Daoy (cell line): Measurements from ENCODE around the gene ARHGEF7. TPM values are rescaled to one million over a fixed set of nuclear protein-coding genes. Genes with fewer than 3 reads are reported as not detected.

Experiments
- DNase-seq: peaks from one replicate; pipeline ENCODE4 v3.0.0-alpha.2; 2015; ENCODE audit warnings: low read depth
- total RNA-seq: library from RNA; depleted of rRNA; stranded (reverse); fragments of >200 nt; shearing (Covaris generic); gene quantifications from 2 replicates; pipeline ENCODE4 v1.2.3, GENCODE V29; 2014

ARHGEF7 gene
- total RNA-seq, 1 experiment from 2014 or later: 12.6 TPM

- DNase-seq: no peak
Measured at GRCh38 chr13:111111376-111111937, 3.7 kb upstream of the ARHGEF7 start.

- DNase-seq: no peak
Measured at GRCh38 chr13:111112196-111112595, 2.9 kb upstream of the ARHGEF7 start.

DNA sequence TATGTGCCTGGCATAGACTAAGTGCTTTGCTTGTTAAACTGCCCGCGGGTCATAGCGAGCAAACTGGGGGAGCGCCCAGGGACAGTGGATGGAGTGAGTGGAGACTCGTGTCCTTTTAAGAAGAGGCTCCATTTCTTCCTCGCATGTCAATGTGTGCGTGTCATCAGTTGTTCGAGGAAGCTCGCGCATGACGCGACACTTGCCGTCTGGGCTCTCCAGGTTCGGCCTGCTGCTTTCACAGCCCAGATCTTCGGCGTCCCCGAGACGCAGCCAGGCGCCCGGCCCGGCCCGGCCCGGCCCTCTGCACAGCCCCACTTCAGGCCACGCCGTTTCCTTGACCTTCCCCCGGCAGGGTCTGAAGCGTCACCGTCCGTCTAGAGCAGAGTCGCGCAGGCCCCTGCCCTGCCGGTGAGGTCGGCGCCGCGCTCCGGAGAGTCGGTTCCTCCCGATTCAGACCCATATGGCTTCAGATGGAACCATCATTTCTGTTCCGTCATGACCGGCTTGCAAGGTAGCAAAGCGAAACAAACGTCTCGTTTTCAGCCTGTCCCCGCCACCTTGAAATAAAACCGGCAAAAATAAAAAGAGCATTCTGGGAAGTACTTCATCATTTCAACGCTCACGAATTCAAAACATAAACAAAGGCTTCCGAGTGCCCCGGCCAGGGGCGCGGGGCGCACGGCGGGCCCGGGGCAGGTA lies 599 bp upstream of the ARHGEF7 start:
- DNase-seq: peak; percentile 25

GRCh38 chr13:111115965-111116521 lies 933 bp downstream of the ARHGEF7 start:
- DNase-seq: peak; percentile 80

DNA sequence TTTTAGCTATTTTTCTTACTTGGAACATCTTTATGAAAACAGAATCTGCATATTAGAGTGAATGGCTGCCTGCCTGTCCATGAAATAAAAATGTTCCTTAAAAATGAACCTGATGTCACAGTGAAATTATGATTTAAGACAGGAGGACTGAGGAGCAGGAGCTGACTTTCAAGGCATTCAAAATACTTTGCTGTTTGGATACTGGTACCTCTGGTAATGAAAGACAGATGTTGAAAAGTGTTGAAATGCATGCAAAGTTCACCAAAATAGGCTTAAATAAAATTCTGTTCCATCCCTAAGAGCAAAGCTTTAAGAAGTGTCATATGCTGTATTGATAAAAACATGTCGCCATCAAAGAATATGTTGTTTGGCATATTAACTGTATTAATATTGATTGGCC lies 1.7 kb downstream of the ARHGEF7 start:
- no peak for DNase-seq

GRCh38 chr13:111117289-111117688 lies 2.2 kb downstream of the ARHGEF7 start:
- DNase-seq: no peak

GRCh38 chr13:111117961-111118360 lies 2.9 kb downstream of the ARHGEF7 start:
- no peak for DNase-seq

GRCh38 chr13:111118898-111119607 lies 3.9 kb downstream of the ARHGEF7 start:
- DNase-seq: no peak

DNA sequence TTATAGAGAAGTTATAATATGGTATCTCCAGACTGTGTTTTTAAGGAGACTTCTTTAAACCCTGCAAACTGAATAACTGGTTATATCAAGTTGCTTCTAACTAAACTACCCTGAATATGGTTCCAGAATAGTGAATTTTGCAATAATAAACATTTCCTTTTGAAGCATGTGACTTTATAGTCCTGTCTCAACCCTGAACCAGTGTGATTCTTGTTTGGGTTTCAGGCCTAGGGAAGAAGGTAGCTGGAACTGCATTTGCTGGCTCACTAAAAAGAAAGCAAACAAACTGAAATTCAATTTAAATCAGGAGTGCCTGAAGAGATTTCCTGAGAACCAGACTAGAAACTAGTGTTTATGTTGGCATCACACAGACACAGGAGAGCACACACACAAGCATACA lies 4.9 kb downstream of the ARHGEF7 start:
- no peak for DNase-seq

GRCh38 chr13:111120422-111120821 lies 5.3 kb downstream of the ARHGEF7 start:
- no peak for DNase-seq

DNA sequence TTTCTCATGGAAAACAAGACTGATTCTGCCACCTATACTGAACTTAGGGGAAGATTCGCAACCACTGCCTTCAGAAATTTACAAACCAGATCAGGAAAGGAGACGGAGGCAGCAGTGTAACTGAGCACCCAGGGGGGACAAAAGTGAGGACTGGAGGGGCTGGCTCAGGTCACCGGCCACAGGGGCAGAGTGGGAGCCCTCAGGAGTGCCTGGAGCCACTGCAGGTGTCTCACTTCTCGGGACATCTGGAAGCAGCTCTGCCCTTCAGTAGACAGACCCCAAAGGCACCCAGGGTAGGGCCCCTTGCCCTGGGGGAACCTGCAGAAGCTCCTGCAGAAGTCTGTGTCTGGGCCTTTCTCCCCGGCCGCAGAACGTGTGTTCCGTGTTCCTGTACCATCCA lies 5.8 kb downstream of the ARHGEF7 start:
- no peak for DNase-seq

GRCh38 chr13:111121506-111121905 lies 6.4 kb downstream of the ARHGEF7 start:
- no peak for DNase-seq

GRCh38 chr13:111122056-111122455 lies 6.9 kb downstream of the ARHGEF7 start:
- DNase-seq: no peak

DNA sequence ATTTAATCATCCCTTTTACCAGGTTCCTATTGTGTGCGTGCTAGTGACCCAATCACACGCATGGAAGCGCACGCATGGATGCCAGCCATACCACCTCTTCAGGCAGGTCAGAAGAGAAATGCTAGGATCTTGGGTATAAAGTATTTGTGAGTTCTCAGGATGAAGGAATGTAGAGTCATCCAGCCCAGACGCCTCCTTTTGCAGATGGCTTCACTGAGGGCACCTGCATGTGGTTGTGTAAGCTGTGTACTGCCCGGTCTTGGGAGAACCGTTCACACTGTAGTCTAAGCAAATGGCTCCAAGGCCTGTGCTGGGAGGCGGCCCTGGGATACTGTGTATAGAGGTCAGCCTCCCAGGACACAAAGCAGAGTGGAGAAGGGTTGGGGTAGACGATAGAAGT lies 7.5 kb downstream of the ARHGEF7 start:
- no peak for DNase-seq

- no peak for DNase-seq
Measured at GRCh38 chr13:111123221-111123620, 8.1 kb downstream of the ARHGEF7 start.

DNA sequence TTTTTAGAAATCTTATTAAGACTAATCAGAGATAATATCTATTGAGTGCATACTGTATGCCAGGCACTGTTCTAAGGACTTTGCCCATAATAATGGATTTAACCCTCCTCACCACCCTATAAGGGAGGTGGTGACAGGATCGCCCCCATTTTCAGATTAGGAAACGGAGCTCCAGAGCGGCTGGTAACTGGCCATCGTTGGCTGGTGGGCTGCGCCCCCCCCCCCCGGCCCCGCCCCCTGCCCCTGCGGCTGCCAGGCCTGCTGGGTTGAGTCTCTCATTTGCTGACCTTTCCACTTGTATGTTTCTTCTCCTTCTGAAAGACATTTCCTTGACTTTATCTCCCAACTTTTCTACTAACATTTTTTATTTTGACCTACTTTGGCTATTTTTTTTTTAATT lies 8.5 kb downstream of the ARHGEF7 start:
- no peak for DNase-seq

- DNase-seq: no peak
Measured at GRCh38 chr13:111126509-111126908, 11.4 kb downstream of the ARHGEF7 start.

DNA sequence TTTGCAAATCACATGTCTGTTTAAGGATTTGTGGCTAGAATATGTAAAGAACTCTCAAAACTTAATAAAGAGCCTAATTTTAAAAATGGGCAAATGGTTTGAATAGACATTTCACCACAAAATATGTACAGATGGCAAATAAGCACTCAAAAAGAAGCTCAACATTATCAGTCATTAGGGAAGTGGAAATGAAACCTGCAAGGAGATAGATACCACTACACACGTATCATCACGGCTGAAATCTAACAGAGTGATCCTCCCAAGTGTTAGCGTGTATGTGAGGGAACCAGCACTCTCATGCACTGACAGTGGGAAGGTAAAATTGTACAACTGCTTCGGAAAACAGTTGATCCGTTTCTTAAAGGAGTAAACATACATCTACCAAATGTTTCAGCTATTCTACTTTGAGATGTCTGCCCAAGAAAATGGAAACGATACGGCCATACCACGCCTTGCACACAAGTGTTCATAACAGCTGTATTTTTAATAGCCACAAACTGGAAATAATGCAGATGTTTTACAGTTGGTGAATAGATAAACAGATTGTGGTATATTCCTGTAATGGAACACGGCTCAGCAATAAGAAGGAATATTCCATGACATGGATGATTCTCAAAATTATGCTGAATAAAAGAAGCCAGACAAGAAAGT lies 14.5 kb downstream of the ARHGEF7 start:
- no peak for DNase-seq

DNA sequence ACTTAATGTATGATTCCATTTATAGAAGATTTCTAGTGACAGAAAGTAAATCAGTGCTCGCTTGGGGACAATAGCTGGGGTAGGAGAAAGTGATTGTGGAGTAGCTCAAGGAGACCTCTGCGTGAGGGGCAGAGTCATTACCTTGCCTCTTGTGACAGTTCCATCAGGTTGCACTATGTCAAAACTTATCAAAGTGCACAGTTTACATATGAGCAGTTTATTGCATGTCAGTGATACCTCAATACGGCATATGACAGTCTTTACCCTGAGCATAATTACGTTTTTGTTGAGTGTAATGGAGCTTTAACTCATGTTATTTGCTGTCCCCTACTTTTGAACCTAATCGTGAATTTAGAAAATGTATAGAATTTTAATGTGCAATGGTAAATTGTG lies 15.0 kb downstream of the ARHGEF7 start:
- DNase-seq: no peak

- DNase-seq: no peak
Measured at GRCh38 chr13:111131048-111131447, 15.9 kb downstream of the ARHGEF7 start.

DNA sequence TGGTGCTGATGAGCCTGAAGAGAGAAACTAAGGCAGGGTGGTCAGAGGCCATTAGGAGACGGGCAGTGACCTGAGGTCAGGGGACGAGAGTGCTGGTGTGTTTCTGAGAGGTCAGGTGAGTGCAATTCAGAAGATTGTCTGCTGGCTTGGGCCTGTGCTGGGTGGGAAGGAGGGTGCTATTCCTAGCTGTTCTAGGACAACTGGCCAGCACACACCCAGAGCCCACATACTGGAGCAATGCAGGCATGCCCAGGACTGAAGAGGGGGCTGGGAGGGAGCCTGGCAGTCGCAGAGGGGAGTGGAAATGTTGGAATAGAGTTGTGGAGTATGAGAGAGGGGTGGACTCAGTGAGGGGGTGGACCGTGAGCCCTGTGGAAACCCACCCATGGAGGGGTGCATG lies 16.5 kb downstream of the ARHGEF7 start:
- DNase-seq: no peak

DNA sequence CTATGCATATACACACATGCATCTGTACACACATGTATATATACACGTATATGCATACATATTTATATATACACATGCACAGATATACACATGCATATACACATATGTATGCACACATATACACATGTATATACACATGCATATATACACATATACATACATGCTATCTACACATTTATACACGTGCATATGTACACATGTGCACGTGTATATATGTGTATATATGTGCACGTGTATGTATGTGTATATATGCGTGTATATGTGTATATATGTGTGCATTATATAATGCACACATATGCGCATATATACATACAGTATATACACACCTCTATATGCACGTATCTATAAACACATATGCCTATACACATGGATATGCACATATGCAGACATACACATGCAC lies 17.8 kb downstream of the ARHGEF7 start:
- DNase-seq: no peak
